Thyroid gland (tissue), 4 donors: ENCODE results near the gene POLR3E. TPM values are rescaled to one million over a fixed set of nuclear protein-coding genes. Genes with fewer than 3 reads are reported as not detected.
A peak's percentile ranks its signal among the peaks of the same experiment; 100 is the strongest.

Experiments
- DNase-seq, 2 donors: peaks; one replicate each; pipeline ENCODE4 v3.0.0-alpha.2; 2019
- H3K27ac ChIP-seq, 3 donors: fragments of 200-600 bp; sonication (generic); 1 replicate in 2 of 3; 2 replicates in 1 of 3; pipeline ENCODE4 v1.5.1; 2016 to 2019; ENCODE audit warnings: mild to moderate bottlenecking in 1 of 3, moderate library complexity in 1 of 3
- H3K27me3 ChIP-seq: fragments of 200-600 bp; sonication (generic); one replicate; pipeline ENCODE4 v1.5.1; 2019
- H3K36me3 ChIP-seq, 2 donors: fragments of 200-600 bp; sonication (generic); one replicate each; pipeline ENCODE4 v1.5.1; 2016 to 2019
- H3K4me1 ChIP-seq, 2 donors: fragments of 200-600 bp; sonication (generic); one replicate each; pipeline ENCODE4 v1.5.1; 2017 to 2019
- H3K4me3 ChIP-seq, 3 donors: fragments of 200-600 bp; sonication (generic); replicated peaks in 1 of 3; 1 replicate in 2 of 3; 2 replicates in 1 of 3; pipeline ENCODE4 v1.5.1; 2016; ENCODE audit warnings: mild to moderate bottlenecking in 1 of 3
- H3K9me3 ChIP-seq: fragments of 200-600 bp; sonication (generic); one replicate; pipeline ENCODE4 v1.5.1; 2017
- POLR2A ChIP-seq, 2 donors: fragments of 450-650 bp; IDR thresholded peaks; one replicate each; pipeline ENCODE4 v1.6.1; 2017; ENCODE audit warnings: antibody characterized with exemption in 2 of 2, mild to moderate bottlenecking in 2 of 2, moderate library complexity in 1 of 2
- WGBS, 2 donors: methylation state at CpG; one replicate each; pipeline ENCODE4 v1.1.5; 2017; 5-methylcytosine and 5-hydroxymethylcytosine counted together
- intact Hi-C: fragments of 100-400 bp; cut with DNase I; formaldehyde crosslinking; loops from one replicate; pipeline ENCODE4 v1.15.1; 2023
- total RNA-seq, 4 donors: library from RNA; depleted of rRNA; stranded (reverse); fragments of >200 nt; gene quantifications; one replicate each; pipeline ENCODE4 v1.2.3, GENCODE V29; 2016
- TF ChIP-seq, protein P1 (sequence below), 6 experiments: fragments of 200-600 bp in 3 of 6; fragments of 450-650 bp in 3 of 6; sonication (generic) in 3 of 6; IDR thresholded peaks; one replicate each; pipeline ENCODE4 v1.5.1; 2016 to 2019; ENCODE audit warnings: antibody characterized with exemption in 6 of 6, mild to moderate bottlenecking in 2 of 6, inconsistent platforms in 1 of 6, moderate library complexity in 1 of 6

Gene POLR3E
- total RNA-seq, 4 donors from 2014 or later = 66.7 to 115 (median 82.8) TPM

DNA sequence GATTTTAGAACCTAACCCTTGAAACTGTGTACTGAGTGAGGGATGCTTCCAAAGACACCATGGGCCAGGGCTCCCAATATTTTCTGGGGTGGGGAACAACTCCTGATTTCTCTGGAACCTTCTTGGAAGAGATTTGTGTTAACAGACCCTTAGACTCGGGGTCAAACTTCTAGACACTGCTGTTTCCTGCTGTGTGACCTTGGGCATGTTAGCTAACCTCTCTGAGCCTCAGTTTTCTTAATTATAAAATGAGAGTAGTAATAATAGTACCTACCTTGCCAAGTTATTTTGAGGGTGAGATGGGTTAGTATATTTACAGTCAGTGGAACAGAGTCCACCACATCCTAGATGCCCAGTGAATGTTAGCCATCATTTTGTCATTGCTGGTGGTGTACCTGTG is 18.8 kb downstream of the POLR3E start:
- H3K27me3 ChIP-seq = no peaks in the 10 kb centered on the region
- intact Hi-C loops = no loop called here
- no peaks in the 10 kb centered on the region for H3K4me1 ChIP-seq
- TF ChIP-seq, protein P1, sequence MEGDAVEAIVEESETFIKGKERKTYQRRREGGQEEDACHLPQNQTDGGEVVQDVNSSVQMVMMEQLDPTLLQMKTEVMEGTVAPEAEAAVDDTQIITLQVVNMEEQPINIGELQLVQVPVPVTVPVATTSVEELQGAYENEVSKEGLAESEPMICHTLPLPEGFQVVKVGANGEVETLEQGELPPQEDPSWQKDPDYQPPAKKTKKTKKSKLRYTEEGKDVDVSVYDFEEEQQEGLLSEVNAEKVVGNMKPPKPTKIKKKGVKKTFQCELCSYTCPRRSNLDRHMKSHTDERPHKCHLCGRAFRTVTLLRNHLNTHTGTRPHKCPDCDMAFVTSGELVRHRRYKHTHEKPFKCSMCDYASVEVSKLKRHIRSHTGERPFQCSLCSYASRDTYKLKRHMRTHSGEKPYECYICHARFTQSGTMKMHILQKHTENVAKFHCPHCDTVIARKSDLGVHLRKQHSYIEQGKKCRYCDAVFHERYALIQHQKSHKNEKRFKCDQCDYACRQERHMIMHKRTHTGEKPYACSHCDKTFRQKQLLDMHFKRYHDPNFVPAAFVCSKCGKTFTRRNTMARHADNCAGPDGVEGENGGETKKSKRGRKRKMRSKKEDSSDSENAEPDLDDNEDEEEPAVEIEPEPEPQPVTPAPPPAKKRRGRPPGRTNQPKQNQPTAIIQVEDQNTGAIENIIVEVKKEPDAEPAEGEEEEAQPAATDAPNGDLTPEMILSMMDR (IDR thresholded peaks at IDR 0.05) = no peak
- no peak for TF ChIP-seq POLR2A (IDR thresholded peaks at IDR 0.05)
- 80 to 100% methylated on average over 1 of the region's 1 CpG for WGBS, 2 donors
- H3K36me3 ChIP-seq = peaks cover 64 to 68% of the 10 kb centered on the region in 2 donors
- H3K27ac ChIP-seq = no peak overlapping the region
- DNase-seq = no peak
- H3K4me3 ChIP-seq = no peak overlapping the region
- H3K9me3 ChIP-seq = no peaks in the 10 kb centered on the region

DNA sequence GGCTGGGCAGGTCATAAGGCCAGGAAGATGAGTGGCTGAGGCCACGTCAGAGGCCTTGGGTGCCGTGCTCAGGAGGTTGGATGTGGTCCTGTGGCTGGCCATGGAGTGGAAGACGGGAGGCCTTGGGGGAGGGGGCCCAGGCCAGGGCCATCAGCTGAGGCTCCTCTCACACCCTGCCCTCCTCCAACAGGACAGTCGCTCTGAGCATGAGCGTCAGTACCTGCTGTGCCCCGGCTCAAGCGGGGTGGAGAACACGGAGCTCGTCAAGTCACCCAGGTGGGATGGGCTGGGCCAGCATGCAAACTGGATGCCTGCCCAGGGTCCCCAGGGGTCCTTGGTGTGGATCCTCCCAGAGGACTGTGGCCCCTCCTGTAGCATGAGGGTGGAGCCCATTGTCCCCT is 19.2 kb downstream of the POLR3E start:
- H3K4me1 ChIP-seq = no peaks in the 10 kb centered on the region
- H3K9me3 ChIP-seq = no peaks in the 10 kb centered on the region
- WGBS, 2 donors = 88 to 94% methylated on average over 9 of the region's 9 CpGs
- no peak for DNase-seq
- no peaks in the 10 kb centered on the region for H3K27me3 ChIP-seq
- TF ChIP-seq, protein P1 (IDR thresholded peaks at IDR 0.05) = no peak
- TF ChIP-seq POLR2A (IDR thresholded peaks at IDR 0.05) = no peak
- peaks cover 65 to 68% of the 10 kb centered on the region in 2 donors for H3K36me3 ChIP-seq
- no peak overlapping the region for H3K4me3 ChIP-seq
- intact Hi-C loops = no loop called here
- no peak overlapping the region for H3K27ac ChIP-seq

DNA sequence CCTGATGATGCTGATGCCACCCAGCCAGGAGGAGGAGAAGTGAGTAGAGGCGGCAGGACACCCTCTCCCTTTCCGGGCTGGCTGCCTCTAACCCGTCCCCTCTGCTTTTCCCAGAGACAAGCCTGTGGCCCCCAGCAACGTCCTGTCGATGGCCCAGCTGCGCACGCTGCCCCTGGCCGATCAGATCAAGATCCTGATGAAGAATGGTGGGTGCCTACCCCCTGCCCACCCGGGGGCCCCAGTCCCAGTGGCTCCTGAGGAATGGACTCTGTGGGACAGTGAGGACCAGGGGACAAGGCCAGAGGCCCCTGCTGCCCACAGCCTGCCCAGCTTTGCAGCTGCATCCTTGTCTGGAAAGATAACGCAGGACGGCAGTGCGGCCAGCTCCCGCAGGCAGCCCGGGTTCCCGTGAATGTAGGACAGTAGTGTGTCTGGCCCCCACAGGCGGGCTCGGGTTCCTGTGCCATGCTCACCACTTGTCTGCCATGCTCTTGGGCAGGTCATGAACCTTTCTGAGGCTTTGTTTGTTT is 19.9 kb downstream of the POLR3E start:
- Histone ChIP-seq H3K27ac (no peak overlapping the region), H3K4me1 (no peaks in the 10 kb centered on the region), H3K9me3 (no peaks in the 10 kb centered on the region), H3K4me3 (no peak overlapping the region), H3K36me3 (peaks cover 62 to 65% of the 10 kb centered on the region in 2 donors), H3K27me3 (no peaks in the 10 kb centered on the region)
- DNase-seq = no peak
- 91 to 95% methylated on average over 17 of the region's 17 CpGs for WGBS, 2 donors
- no peak for TF ChIP-seq POLR2A (IDR thresholded peaks at IDR 0.05)
- TF ChIP-seq, protein P1 (IDR thresholded peaks at IDR 0.05) = no peak
- intact Hi-C loops = no loop called here

DNA sequence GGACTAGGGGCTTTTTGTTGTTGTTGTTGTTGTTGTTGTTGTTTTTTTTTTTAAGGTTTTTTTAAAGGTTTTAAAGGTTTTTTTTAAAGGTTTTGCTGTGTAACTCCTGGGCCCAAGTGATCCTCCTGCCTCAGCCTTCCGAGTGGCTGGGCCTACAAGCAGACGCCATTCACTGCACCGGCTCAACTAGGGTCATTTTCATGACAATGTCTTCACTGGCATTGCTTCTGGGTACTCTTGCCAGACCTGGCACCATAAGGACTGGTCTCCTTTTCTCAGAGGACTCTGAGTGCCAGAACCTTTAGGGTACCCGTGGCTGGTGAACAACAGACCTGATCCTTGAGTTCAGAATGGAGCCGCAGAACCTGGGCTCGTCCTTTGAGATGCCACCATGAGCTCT is 20.4 kb downstream of the POLR3E start:
- intact Hi-C loops = no loop called here
- peaks cover 59 to 62% of the 10 kb centered on the region in 2 donors for H3K36me3 ChIP-seq
- TF ChIP-seq POLR2A (IDR thresholded peaks at IDR 0.05) = no peak
- TF ChIP-seq, protein P1 (IDR thresholded peaks at IDR 0.05) = no peak
- H3K9me3 ChIP-seq = no peaks in the 10 kb centered on the region
- WGBS, 2 donors = 93 to 94% methylated on average over 6 of the region's 6 CpGs
- no peak overlapping the region for H3K27ac ChIP-seq
- no peak for DNase-seq
- no peaks in the 10 kb centered on the region for H3K27me3 ChIP-seq
- no peaks in the 10 kb centered on the region for H3K4me1 ChIP-seq
- H3K4me3 ChIP-seq = no peak overlapping the region

DNA sequence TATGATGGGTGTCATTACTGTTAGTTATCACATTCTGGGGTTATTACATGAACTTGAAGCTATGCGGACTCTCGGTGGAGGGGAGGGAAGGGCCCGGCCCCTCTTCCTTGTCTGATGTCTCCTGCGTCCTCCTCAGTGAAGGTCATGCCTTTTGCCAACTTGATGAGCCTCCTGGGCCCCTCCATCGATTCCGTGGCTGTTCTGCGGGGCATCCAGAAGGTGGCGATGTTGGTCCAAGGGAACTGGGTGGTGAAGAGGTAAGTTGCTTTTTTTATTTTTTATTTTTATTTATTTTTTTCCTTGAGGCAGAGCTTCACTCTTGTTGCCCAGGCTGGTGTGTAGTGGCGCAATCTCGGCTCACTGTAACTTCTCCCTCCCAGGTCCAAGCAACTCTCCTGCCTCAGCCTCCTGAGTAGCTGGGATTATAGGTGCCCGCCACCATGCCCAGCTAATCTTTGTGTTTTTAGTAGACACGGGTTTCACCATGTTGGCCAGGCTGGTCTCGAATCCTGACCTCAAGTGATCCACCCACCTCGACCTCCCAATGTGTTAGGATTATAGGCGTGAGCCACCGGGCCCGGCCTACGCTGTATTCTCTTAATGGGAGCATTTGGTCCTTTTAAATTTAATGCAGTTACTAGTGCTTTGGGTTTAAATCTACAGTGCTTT is 21.6 kb downstream of the POLR3E start:
- DNase-seq = no peak
- H3K36me3 ChIP-seq = peaks cover 52 to 63% of the 10 kb centered on the region in 2 donors

More for the DNA sequence above, 21.6 kb downstream of the POLR3E start:
- no peak overlapping the region for H3K27ac ChIP-seq
- H3K4me1 ChIP-seq = no peaks in the 10 kb centered on the region
- H3K27me3 ChIP-seq = no peaks in the 10 kb centered on the region
- intact Hi-C loops = no loop called here
- TF ChIP-seq, protein P1 (IDR thresholded peaks at IDR 0.05) = peak in 4 of 6 experiments; percentile 30 to 50 (median 38)
- no peak for TF ChIP-seq POLR2A (IDR thresholded peaks at IDR 0.05)
- WGBS, 2 donors = 86 to 89% methylated on average over 18 of the region's 18 CpGs
- no peaks in the 10 kb centered on the region for H3K9me3 ChIP-seq
- H3K4me3 ChIP-seq = no peak overlapping the region
